Right lobe of liver (tissue), 6 donors: ENCODE data around the gene ZNF599. TPM values are rescaled to one million over a fixed set of nuclear protein-coding genes. Genes with fewer than 3 reads are reported as not detected.
"Not testable (repeated sequence)": the region's sequence is repeated elsewhere in the genome, so short reads cannot be mapped to it uniquely, and the experiment has no call there.

ENCODE experiments used
- ATAC-seq, 4 donors: fragments of 200-7000 bp; cut with Tn5 transposase; one replicate each; pipeline ENCODE4 v1.9.1; 2020; ENCODE audit warnings: mild to moderate bottlenecking in 4 of 4, moderate library complexity in 4 of 4
- DNase-seq, 3 donors: peaks; one replicate each; pipeline ENCODE4 v3.0.0-alpha.2; 2020
- H3K27ac ChIP-seq, 3 donors: fragments of 200-600 bp; one replicate each; pipeline ENCODE4 v1.8.0; 2022
- H3K27me3 ChIP-seq, 2 donors: fragments of 200-600 bp; one replicate each; pipeline ENCODE4 v1.8.0; 2022
- H3K36me3 ChIP-seq, 4 donors: fragments of 200-600 bp; sonication (generic) in 1 of 4; one replicate each; pipeline versions ENCODE4 v1.5.1 to v1.8.0; 2017 to 2022; ENCODE audit warnings: control low read depth in 1 of 4
- H3K4me1 ChIP-seq, 4 donors: fragments of 200-600 bp; sonication (generic) in 1 of 4; one replicate each; pipeline versions ENCODE4 v1.5.1 to v1.8.0; 2017 to 2022; ENCODE audit warnings: control low read depth in 1 of 4
- H3K4me3 ChIP-seq, 3 donors: fragments of 200-600 bp; one replicate each; pipeline ENCODE4 v1.8.0; 2022
- H3K9me3 ChIP-seq, 4 donors: fragments of 200-600 bp; sonication (generic) in 1 of 4; one replicate each; pipeline versions ENCODE4 v1.5.1 to v1.8.0; 2017 to 2022; ENCODE audit warnings: control low read depth in 1 of 4
- CTCF ChIP-seq, 4 donors: fragments of 200-600 bp in 3 of 4; fragments of 450-650 bp in 1 of 4; IDR thresholded peaks; one replicate each; pipeline versions ENCODE4 v1.5.1 to v1.8.0; 2016 to 2022; ENCODE audit warnings: antibody characterized with exemption in 4 of 4, mild to moderate bottlenecking in 2 of 4
- POLR2A ChIP-seq: fragments of 450-650 bp; IDR thresholded peaks from one replicate; pipeline ENCODE4 v1.6.1; 2017; ENCODE audit warnings: antibody characterized with exemption, mild to moderate bottlenecking
- WGBS: methylation state at CpG from one replicate; pipeline ENCODE4 v1.1.6; 2018; ENCODE audit warnings: low coverage, low lambda C conversion rate; ENCODE audit not compliant: insufficient coverage; ENCODE audit errors: missing lambda C conversion rate; 5-methylcytosine and 5-hydroxymethylcytosine counted together
- intact Hi-C, 2 donors: fragments of 100-400 bp; cut with DNase I; formaldehyde crosslinking; loops; one replicate each; pipeline versions ENCODE4 v1.11.2 to v1.14.1; 2022
- total RNA-seq, 6 experiments: library from RNA; depleted of rRNA in 2 of 6; stranded (reverse); fragments of >200 nt in 2 of 6; fragmentation: NEBNext Ultra II Directional in 3 of 6; extraction: Animal tissue kit (Norgen Biotek cat#: 25700) in 3 of 6; gene quantifications; one replicate each; pipeline versions ENCODE4 v1.1.0 to v1.2.4, GENCODE V29; 2016 to 2023
- donor health status: DM: no; HTN: yes; CAD: no.
- donor health status: DM: no; HTN: no; CAD: no.
- donor health status: DM: no; HTN: no; CAD: no.
- donor health status: DM: no; HTN: yes; CAD: no.
- donor health status: DM: no; HTN: yes; CAD: no.

Gene ZNF599
- total RNA-seq, 6 experiments from 2014 or later, result 1.5 to 4.6 (median 2.3) TPM

DNA sequence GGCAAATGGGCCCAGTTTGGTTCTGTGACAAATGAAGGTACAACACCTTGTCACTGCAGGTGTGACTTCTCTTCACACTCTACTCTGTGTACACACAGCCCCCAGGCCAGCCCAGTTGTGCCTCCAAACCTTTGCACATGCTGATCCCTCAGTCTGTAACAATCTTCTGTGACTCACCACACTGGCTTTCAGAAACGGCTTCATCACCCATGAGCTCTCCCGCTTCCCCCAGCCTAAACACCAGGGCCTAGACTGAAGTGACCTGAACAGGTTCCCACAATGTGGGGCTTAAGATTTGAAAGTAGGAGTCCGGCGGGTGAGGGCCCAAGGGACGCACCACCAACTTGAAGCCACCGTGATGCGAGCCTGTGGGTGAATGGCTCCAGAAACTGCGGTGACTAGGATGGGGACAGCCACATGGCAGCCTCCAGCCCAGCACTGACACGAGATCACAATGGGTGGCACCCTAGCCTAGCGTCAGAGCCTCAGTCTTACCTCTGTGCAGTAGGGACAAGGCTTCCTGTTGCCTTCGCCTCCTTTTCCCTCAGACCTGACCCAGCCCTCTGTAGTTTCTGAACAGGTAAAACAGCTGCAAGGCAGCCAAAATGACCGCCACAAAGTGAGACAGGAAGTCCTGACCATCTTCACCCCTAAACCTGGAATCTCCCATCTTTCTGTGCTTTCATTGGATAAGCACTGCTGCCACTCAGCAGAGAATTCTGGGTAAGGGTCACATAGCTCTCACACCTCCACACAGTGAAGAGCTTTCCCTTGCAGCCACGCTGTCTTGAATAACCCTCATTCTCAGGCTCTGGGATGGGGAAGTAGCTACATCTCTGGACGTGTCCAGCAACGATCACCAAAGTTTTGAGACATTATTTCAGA is 34.2 kb upstream of the ZNF599 start:
- Histone ChIP-seq H3K9me3 (no peaks in the 10 kb centered on the region), H3K27me3 (no peaks in the 10 kb centered on the region), H3K36me3 (no peaks in the 10 kb centered on the region), H3K4me1 (no peaks in the 10 kb centered on the region), H3K27ac (no peak overlapping the region), H3K4me3 (no peak overlapping the region)
- WGBS, result 79% methylated on average over 10 of the region's 15 CpGs
- intact Hi-C loops, result no loop called here
- no peak for DNase-seq
- TF ChIP-seq POLR2A (no peak), CTCF (IDR thresholded peaks at IDR 0.05) (no peak)
- no peak for ATAC-seq

- Histone ChIP-seq H3K27me3 (no peaks in the 10 kb centered on the region), H3K9me3 (no peaks in the 10 kb centered on the region), H3K4me3 (no peak overlapping the region), H3K4me1 (no peaks in the 10 kb centered on the region), H3K27ac (no peak overlapping the region), H3K36me3 (no peaks in the 10 kb centered on the region)
- intact Hi-C loops, result no loop called here
- TF ChIP-seq POLR2A (no peak), CTCF (IDR thresholded peaks at IDR 0.05) (no peak)
- WGBS, result 50% methylated on average over 4 of the region's 4 CpGs
- no peak for DNase-seq
- no peak for ATAC-seq
Observed at GRCh38 chr19:34804115-34804514, 31.1 kb upstream of the ZNF599 start.

DNA sequence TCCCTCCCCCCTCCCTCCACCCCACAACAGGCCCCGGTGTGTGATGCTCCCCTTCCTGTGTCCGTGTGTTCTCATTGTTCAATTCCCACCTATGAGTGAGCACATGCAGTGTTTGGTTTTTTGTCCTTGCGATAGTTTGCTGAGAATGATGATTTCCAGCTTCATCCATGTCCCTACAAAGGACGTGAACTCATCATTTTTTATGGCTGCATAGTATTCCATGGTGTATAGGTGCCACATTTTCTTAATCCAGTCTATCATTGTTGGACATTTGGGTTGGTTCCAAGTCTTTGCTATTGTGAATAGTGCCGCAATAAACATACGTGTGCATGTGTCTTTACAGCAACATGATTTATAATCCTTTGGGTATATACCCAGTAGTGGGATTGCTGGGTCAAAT is 23.9 kb upstream of the ZNF599 start:
- WGBS, result 52% methylated on average over 4 of the region's 6 CpGs

GRCh38 chr19:34794066-34794960 is 21.3 kb upstream of the ZNF599 start:
- TF ChIP-seq CTCF (IDR thresholded peaks at IDR 0.05) (no peak), POLR2A (no peak)

More for the DNA sequence above, 23.9 kb upstream of the ZNF599 start:
- H3K27me3 ChIP-seq, ATAC-seq, DNase-seq, H3K4me3 ChIP-seq, H3K27ac ChIP-seq, H3K9me3 ChIP-seq, H3K4me1 ChIP-seq, H3K36me3 ChIP-seq, intact Hi-C loops: not testable (repeated sequence)

GRCh38 chr19:34793565-34793964 is 20.6 kb upstream of the ZNF599 start:
- ATAC-seq (no peak), DNase-seq (no peak)
- WGBS, result 40% methylated on average over 1 of the region's 3 CpGs
- intact Hi-C loops, result no loop called here
- Histone ChIP-seq H3K27ac (no peak overlapping the region), H3K4me1 (no peaks in the 10 kb centered on the region), H3K9me3 (no peaks in the 10 kb centered on the region), H3K27me3 (no peaks in the 10 kb centered on the region), H3K36me3 (no peaks in the 10 kb centered on the region), H3K4me3 (no peak overlapping the region)
- TF ChIP-seq POLR2A (no peak), CTCF (IDR thresholded peaks at IDR 0.05) (no peak)

More at GRCh38 chr19:34794066-34794960, 21.3 kb upstream of the ZNF599 start:
- WGBS, result 37% methylated on average over 6 of the region's 9 CpGs
- no peak for ATAC-seq
- Histone ChIP-seq H3K36me3 (no peaks in the 10 kb centered on the region), H3K4me1 (no peaks in the 10 kb centered on the region), H3K4me3 (no peak overlapping the region), H3K9me3 (no peaks in the 10 kb centered on the region), H3K27ac (no peak overlapping the region), H3K27me3 (no peaks in the 10 kb centered on the region)
- DNase-seq, result no peak
- intact Hi-C loops, result no loop called here
